CD4-positive, alpha-beta memory T cell (primary cell): Measurements from ENCODE around the gene MED27. TPM values are rescaled to one million over a fixed set of nuclear protein-coding genes. Genes with fewer than 3 reads are reported as not detected.
"Not testable (repeated sequence)": the region's sequence is repeated elsewhere in the genome, so short reads cannot be mapped to it uniquely, and the experiment has no call there.

Experiments used
- CTCF ChIA-PET: fragments of 350-600 bp; sonication (Branson Sonifier 250); formaldehyde crosslinking; loops from one replicate; lab custom pipeline; 2021; ENCODE audit warnings: inconsistent platforms; ENCODE audit not compliant: partially characterized antibody; lab: Charles Lee
- POLR2A ChIA-PET: fragments of 350-600 bp; sonication (Branson Sonifier 250); formaldehyde crosslinking; loops from one replicate; lab custom pipeline; 2021; ENCODE audit not compliant: partially characterized antibody; lab: Charles Lee
- DNase-seq, 5 donors: peaks; one replicate each; pipeline versions ENCODE4 v3.0.0 to v3.0.0-alpha.2; 2020 to 2022; ENCODE audit warnings: mixed read lengths in 1 of 5
- H3K27ac ChIP-seq: one replicate; pipeline ENCODE4 v1.7.0; 2013; ENCODE audit warnings: low read depth, low read length
- H3K27me3 ChIP-seq: 2 replicates; pipeline ENCODE4 v1.7.0; 2013; ENCODE audit warnings: mild to moderate bottlenecking, low read length, moderate library complexity; ENCODE audit not compliant: insufficient read depth
- H3K36me3 ChIP-seq: 2 replicates; pipeline ENCODE4 v1.7.0; 2013; ENCODE audit warnings: mild to moderate bottlenecking, low read length, moderate library complexity; ENCODE audit not compliant: insufficient read depth
- H3K4me1 ChIP-seq: 2 replicates; pipeline ENCODE4 v1.7.0; 2013; ENCODE audit warnings: mild to moderate bottlenecking, low read length, moderate library complexity; ENCODE audit not compliant: insufficient read depth
- H3K4me3 ChIP-seq, 2 donors: one replicate each; pipeline ENCODE4 v1.7.0; 2013; ENCODE audit warnings: low read length in 2 of 2, mild to moderate bottlenecking in 1 of 2
- H3K9me3 ChIP-seq, 2 donors: one replicate each; pipeline ENCODE4 v1.7.0; 2013; ENCODE audit warnings: low read length in 2 of 2, control low read depth in 1 of 2; ENCODE audit not compliant: control insufficient read depth in 1 of 2
- H3K27ac Mint-ChIP-seq, 7 donors: one replicate each; pipeline ENCODE4 v1.8.0; 2020 to 2021; ENCODE audit warnings: mixed read lengths in 7 of 7, mild to moderate bottlenecking in 6 of 7, inconsistent platforms in 3 of 7, moderate library complexity in 3 of 7
- H3K27me3 Mint-ChIP-seq, 2 donors: one replicate each; pipeline ENCODE4 v1.8.0; 2020 to 2021; ENCODE audit warnings: mixed read lengths in 2 of 2
- H3K36me3 Mint-ChIP-seq, 2 donors: one replicate each; pipeline ENCODE4 v1.8.0; 2020 to 2021; ENCODE audit warnings: mixed read lengths in 2 of 2, inconsistent platforms in 1 of 2, mild to moderate bottlenecking in 1 of 2
- H3K4me1 Mint-ChIP-seq, 4 donors: one replicate each; pipeline ENCODE4 v1.8.0; 2020 to 2021; ENCODE audit warnings: mixed read lengths in 4 of 4, mild to moderate bottlenecking in 1 of 4
- H3K4me3 Mint-ChIP-seq, 8 donors: one replicate each; pipeline ENCODE4 v1.8.0; 2020 to 2021; ENCODE audit warnings: mixed read lengths in 8 of 8, mild to moderate bottlenecking in 7 of 8, moderate library complexity in 6 of 8, inconsistent platforms in 3 of 8
- H3K9me3 Mint-ChIP-seq, 8 donors: one replicate each; pipeline ENCODE4 v1.8.0; 2020 to 2021; ENCODE audit warnings: mixed read lengths in 8 of 8, mild to moderate bottlenecking in 5 of 8, inconsistent platforms in 3 of 8, moderate library complexity in 1 of 8
- intact Hi-C: fragments of 100-400 bp; cut with micrococcal nuclease; formaldehyde crosslinking; loops from one replicate; pipeline ENCODE4 v1.15.1; 2023
- polyA plus RNA-seq, 2 donors: library from polyadenylated mRNA; unstranded; fragments of 300-500 nt; fragmentation: Illumina TruSeq; gene quantifications; one replicate each; pipeline ENCODE4 v1.2.3, GENCODE V29; 2021
- total RNA-seq, 2 experiments: library from RNA; stranded (reverse); gene quantifications; one replicate each; pipeline ENCODE4 v1.2.3, GENCODE V29; 2021

MED27 gene
- total and polyA plus RNA-seq, 4 experiments from 2014 or later = 15.6 to 57.7 (median 29.3) TPM

DNA sequence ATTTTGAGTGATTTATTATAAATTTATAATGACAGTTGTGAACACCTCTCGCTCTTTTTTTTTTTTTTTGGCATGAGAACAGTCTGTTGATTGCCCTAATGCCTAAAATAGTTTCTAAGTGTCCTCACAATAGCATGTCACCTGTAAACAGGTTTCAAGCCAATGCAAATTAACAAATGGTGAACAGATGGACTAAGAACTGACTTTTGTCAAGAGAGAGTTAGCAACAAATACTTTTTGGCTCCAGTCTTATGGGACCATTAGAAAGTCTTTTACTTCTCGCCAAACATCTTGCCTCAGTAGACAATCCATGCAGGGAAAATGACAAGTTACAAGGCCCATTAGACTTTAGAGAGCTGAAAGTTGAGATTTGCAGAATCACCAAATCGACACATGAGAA, 67.8 kb downstream of the MED27 start:
- DNase-seq = no peak
- peaks cover 41 to 43% of the 10 kb centered on the region in 2 donors for H3K36me3 Mint-ChIP-seq
- H3K4me1 Mint-ChIP-seq = peaks cover 7 to 26% (median 18%) of the 10 kb centered on the region in 4 donors
- no peaks in the 10 kb centered on the region for H3K27me3 Mint-ChIP-seq
- H3K4me3 ChIP-seq = no peak overlapping the region
- no peak overlapping the region for H3K4me3 Mint-ChIP-seq
- H3K4me1 ChIP-seq = peaks cover 9% of the 10 kb centered on the region
- no peaks in the 10 kb centered on the region for H3K27me3 ChIP-seq
- ChIA-PET CTCF (no interaction called here), POLR2A (no interaction called here)
- H3K9me3 ChIP-seq = no peaks in the 10 kb centered on the region
- intact Hi-C loops = no loop called here
- no peak overlapping the region for H3K27ac ChIP-seq
- peaks cover 10% of the 10 kb centered on the region for H3K36me3 ChIP-seq
- no peaks in the 10 kb centered on the region for H3K9me3 Mint-ChIP-seq
- no peak overlapping the region for H3K27ac Mint-ChIP-seq

DNA sequence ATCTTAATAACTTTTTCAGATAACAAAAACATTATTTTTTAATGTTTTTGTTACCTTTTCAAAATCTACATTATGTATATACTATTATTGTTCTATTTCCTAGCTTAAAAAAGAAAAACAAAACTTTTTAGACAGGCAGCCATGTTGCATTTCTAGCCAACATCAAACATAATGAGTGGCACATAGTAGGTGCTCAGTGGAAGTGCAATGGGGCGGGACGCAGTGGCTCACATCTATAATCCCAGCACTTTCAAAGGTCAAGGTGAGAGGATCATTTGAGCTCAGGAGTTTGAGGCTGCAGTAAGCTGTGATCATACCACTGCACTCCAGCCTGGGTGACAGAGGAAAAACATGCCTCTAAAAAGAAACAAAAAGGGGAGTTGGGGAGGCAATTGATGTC, 68.4 kb downstream of the MED27 start:
- intact Hi-C loops = no loop called here
- peaks cover 9% of the 10 kb centered on the region for H3K4me1 ChIP-seq
- H3K36me3 ChIP-seq = peaks cover 10% of the 10 kb centered on the region
- Mint-ChIP-seq H3K27ac (peak overlapping the region in 1 of 7 donors; percentile 19), H3K36me3 (peaks cover 41 to 43% of the 10 kb centered on the region in 2 donors), H3K9me3 (no peaks in the 10 kb centered on the region), H3K4me1 (peaks cover 11 to 32% (median 23%) of the 10 kb centered on the region in 4 donors), H3K4me3 (no peak overlapping the region), H3K27me3 (no peaks in the 10 kb centered on the region)
- H3K27me3 ChIP-seq = no peaks in the 10 kb centered on the region
- ChIA-PET POLR2A (no interaction called here), CTCF (no interaction called here)
- H3K27ac ChIP-seq = no peak overlapping the region
- no peak for DNase-seq
- no peaks in the 10 kb centered on the region for H3K9me3 ChIP-seq
- no peak overlapping the region for H3K4me3 ChIP-seq

- H3K27me3 Mint-ChIP-seq, POLR2A ChIA-PET, H3K4me1 ChIP-seq, H3K4me3 Mint-ChIP-seq, H3K4me3 ChIP-seq, H3K27ac ChIP-seq, H3K9me3 Mint-ChIP-seq, CTCF ChIA-PET, H3K36me3 ChIP-seq, H3K27me3 ChIP-seq, intact Hi-C loops, H3K27ac Mint-ChIP-seq, DNase-seq, H3K9me3 ChIP-seq: not testable (repeated sequence)
- Mint-ChIP-seq H3K36me3 (peaks cover 39 to 41% of the 10 kb centered on the region in 2 donors), H3K4me1 (peaks cover 12 to 35% (median 25%) of the 10 kb centered on the region in 4 donors)
These were observed 69.5 kb downstream of the MED27 start for GRCh38 chr9:132010201-132010600.

- intact Hi-C loops = no loop called here
- H3K9me3 ChIP-seq = no peaks in the 10 kb centered on the region
- no peaks in the 10 kb centered on the region for H3K27me3 Mint-ChIP-seq
- peaks cover 35% of the 10 kb centered on the region in 2 donors for H3K36me3 Mint-ChIP-seq
- no peaks in the 10 kb centered on the region for H3K27me3 ChIP-seq
- POLR2A ChIA-PET = no interaction called here
- H3K4me3 ChIP-seq = no peak overlapping the region
- CTCF ChIA-PET = no interaction called here
- no peak overlapping the region for H3K27ac ChIP-seq
- peaks cover 9% of the 10 kb centered on the region for H3K4me1 ChIP-seq
- no peak overlapping the region for H3K27ac Mint-ChIP-seq
- peaks cover 14 to 40% (median 26%) of the 10 kb centered on the region in 4 donors for H3K4me1 Mint-ChIP-seq
- no peak for DNase-seq
- no peaks in the 10 kb centered on the region for H3K9me3 Mint-ChIP-seq
- H3K4me3 Mint-ChIP-seq = no peak overlapping the region
- H3K36me3 ChIP-seq = peaks cover 10% of the 10 kb centered on the region
These were observed 70.5 kb downstream of the MED27 start for GRCh38 chr9:132008855-132009812.

GRCh38 chr9:132008184-132008803, 71.4 kb downstream of the MED27 start:
- DNase-seq = no peak
- H3K4me1 Mint-ChIP-seq = peaks cover 18 to 48% (median 29%) of the 10 kb centered on the region in 4 donors
- no peaks in the 10 kb centered on the region for H3K27me3 Mint-ChIP-seq
- H3K27ac Mint-ChIP-seq = peak overlapping the region in 1 of 7 donors; percentile 71
- H3K4me1 ChIP-seq = peaks cover 9% of the 10 kb centered on the region
- POLR2A ChIA-PET = no interaction called here
- H3K4me3 ChIP-seq = no peak overlapping the region
- CTCF ChIA-PET = no interaction called here
- H3K9me3 Mint-ChIP-seq = no peaks in the 10 kb centered on the region
- peaks cover 5% of the 10 kb centered on the region for H3K36me3 ChIP-seq
- H3K27ac ChIP-seq = no peak overlapping the region
- intact Hi-C loops = no loop called here
- peaks cover 30 to 38% of the 10 kb centered on the region in 2 donors for H3K36me3 Mint-ChIP-seq
- H3K9me3 ChIP-seq = no peaks in the 10 kb centered on the region
- H3K27me3 ChIP-seq = no peaks in the 10 kb centered on the region
- H3K4me3 Mint-ChIP-seq = no peak overlapping the region

DNA sequence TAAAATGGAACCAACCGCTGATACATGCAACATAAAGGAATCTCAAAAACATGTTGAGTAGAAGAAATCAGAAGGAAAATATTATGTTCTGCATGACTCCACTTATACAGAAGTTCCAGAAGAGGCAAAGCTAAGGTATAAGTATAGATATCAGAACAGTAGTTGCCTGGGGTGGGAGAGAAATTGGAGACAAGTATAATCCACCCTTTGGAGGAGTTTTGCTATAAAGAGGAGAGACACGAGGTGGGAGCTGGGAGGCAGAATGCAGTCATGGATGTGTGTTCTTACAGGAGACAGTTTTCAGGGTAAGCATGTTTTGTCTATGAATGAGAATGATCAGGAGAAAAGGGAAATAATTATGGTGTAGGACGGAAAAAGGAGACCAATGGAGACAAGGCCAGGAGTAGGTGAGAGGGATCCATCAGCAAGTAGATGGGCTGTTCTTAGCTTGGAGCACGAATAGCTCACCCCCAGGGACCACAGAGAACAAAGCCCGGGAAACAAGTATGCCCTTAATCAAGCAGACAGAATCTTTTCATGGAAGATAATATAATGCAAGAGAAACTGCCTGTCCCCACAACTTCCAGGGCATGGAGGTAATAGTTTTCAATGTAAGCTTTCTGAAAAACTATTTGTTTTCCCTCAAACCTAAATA, 72.2 kb downstream of the MED27 start:
- Mint-ChIP-seq H3K36me3 (peaks cover 22 to 30% of the 10 kb centered on the region in 2 donors), H3K4me1 (peaks cover 18 to 50% (median 30%) of the 10 kb centered on the region in 4 donors), H3K27me3 (no peaks in the 10 kb centered on the region), H3K27ac (peak overlapping the region in 3 of 7 donors; percentile 2 to 32 (median 8)), H3K9me3 (no peaks in the 10 kb centered on the region), H3K4me3 (peak overlapping the region in 2 of 8 donors; percentile 1 to 68)
- no peak overlapping the region for H3K4me3 ChIP-seq
- no peak overlapping the region for H3K27ac ChIP-seq
- ChIA-PET CTCF (no interaction called here), POLR2A (no interaction called here)
- H3K36me3 ChIP-seq = no peaks in the 10 kb centered on the region
- no peaks in the 10 kb centered on the region for H3K9me3 ChIP-seq
- peaks cover 9% of the 10 kb centered on the region for H3K4me1 ChIP-seq
- intact Hi-C loops = no loop called here
- DNase-seq = no peak
- H3K27me3 ChIP-seq = no peaks in the 10 kb centered on the region
